WTC11 (cell line): ENCODE results near the gene KRTAP12-4. TPM values are rescaled to one million over a fixed set of nuclear protein-coding genes. Genes with fewer than 3 reads are reported as not detected.

ENCODE experiments used
- ATAC-seq: fragments of 200-7000 bp; cut with Tn5 transposase; 2 replicates; pipeline ENCODE4 v1.10.0; 2021; ENCODE audit warnings: mild to moderate bottlenecking, moderate library complexity
- CTCF ChIA-PET: fragments of 300-600 bp; sonication (Branson Sonifier 250); formaldehyde crosslinking; loops from one replicate; lab custom pipeline; 2021; ENCODE audit warnings: antibody characterized with exemption; lab: Charles Lee
- POLR2A ChIA-PET: fragments of 350-600 bp; sonication (Branson Sonifier 250); formaldehyde crosslinking; loops from one replicate; lab custom pipeline; 2021; ENCODE audit warnings: antibody characterized with exemption; lab: Charles Lee
- DNase-seq: peaks from one replicate; pipeline ENCODE4 v3.0.0; 2021; ENCODE audit warnings: low spot score
- H3K27ac Mint-ChIP-seq: 2 replicates; pipeline ENCODE4 v1.8.0; 2021; ENCODE audit warnings: mixed read lengths
- H3K27me3 Mint-ChIP-seq: 2 replicates; pipeline ENCODE4 v1.8.0; 2021; ENCODE audit warnings: low read depth, mild to moderate bottlenecking, moderate library complexity, mixed read lengths
- H3K36me3 Mint-ChIP-seq: 2 replicates; pipeline ENCODE4 v1.8.0; 2021; ENCODE audit warnings: mixed read lengths
- H3K4me1 Mint-ChIP-seq: 2 replicates; pipeline ENCODE4 v1.8.0; 2022; ENCODE audit warnings: mixed read lengths
- H3K4me3 Mint-ChIP-seq: 2 replicates; pipeline ENCODE4 v1.8.0; 2021; ENCODE audit warnings: mild to moderate bottlenecking, moderate library complexity, mixed read lengths
- H3K9me3 Mint-ChIP-seq: 2 replicates; pipeline ENCODE4 v1.8.0; 2021; ENCODE audit warnings: mixed read lengths
- ATF6 ChIP-seq: sonication (generic); formaldehyde crosslinking; IDR thresholded peaks from 2 replicates; pipeline ENCODE4 v1.8.1; 2023; ENCODE audit warnings: mild to moderate bottlenecking, missing genetic modification reagents
- ELF4 ChIP-seq: sonication (generic); formaldehyde crosslinking; IDR thresholded peaks from 2 replicates; pipeline ENCODE4 v1.8.1; 2022; ENCODE audit warnings: low read depth, mild to moderate bottlenecking, moderate library complexity, missing genetic modification reagents
- ETV6 ChIP-seq: sonication (generic); formaldehyde crosslinking; IDR thresholded peaks from 2 replicates; pipeline ENCODE4 v1.8.1; 2022; ENCODE audit warnings: mild to moderate bottlenecking, missing genetic modification reagents
- FOXP1 ChIP-seq: sonication (generic); formaldehyde crosslinking; IDR thresholded peaks from 2 replicates; pipeline ENCODE4 v1.8.0; 2022; ENCODE audit warnings: missing genetic modification reagents, mild to moderate bottlenecking, moderate library complexity, borderline replicate concordance
- GTF2I ChIP-seq: fragments of 250-450 bp; sonication (Bioruptor Pico); conservative IDR thresholded peaks from 2 replicates; pipeline ENCODE4 v1.4.0; 2021; ENCODE audit warnings: mild to moderate bottlenecking
- IRF2 ChIP-seq: sonication (generic); formaldehyde crosslinking; IDR thresholded peaks from 2 replicates; pipeline ENCODE4 v1.8.0; 2022; ENCODE audit warnings: low read depth, missing genetic modification reagents, borderline replicate concordance
- MXD4 ChIP-seq: fragments of 250-450 bp; sonication (Bioruptor Pico); IDR thresholded peaks from 2 replicates; pipeline ENCODE4 v1.8.0; 2021; ENCODE audit warnings: mild to moderate bottlenecking, moderate library complexity, borderline replicate concordance
- MYBL2 ChIP-seq: sonication (generic); formaldehyde crosslinking; IDR thresholded peaks from 2 replicates; pipeline ENCODE4 v1.8.1; 2023; ENCODE audit warnings: mild to moderate bottlenecking, moderate library complexity, missing genetic modification reagents
- NFYB ChIP-seq: sonication (generic); formaldehyde crosslinking; conservative IDR thresholded peaks from 2 replicates; pipeline ENCODE4 v1.8.0; 2022; ENCODE audit warnings: low read depth, missing genetic modification reagents
- RELA ChIP-seq: sonication (generic); formaldehyde crosslinking; IDR thresholded peaks from 2 replicates; pipeline ENCODE4 v1.8.1; 2022; ENCODE audit warnings: missing genetic modification reagents, mild to moderate bottlenecking, borderline replicate concordance
- SMAD3 ChIP-seq: sonication (generic); formaldehyde crosslinking; IDR thresholded peaks from 2 replicates; pipeline ENCODE4 v1.8.0; 2022; ENCODE audit warnings: missing genetic modification reagents, mild to moderate bottlenecking, borderline replicate concordance
- SOX15 ChIP-seq: fragments of 250-450 bp; sonication (Bioruptor Pico); IDR thresholded peaks from 2 replicates; pipeline ENCODE4 v1.9.0; 2021; ENCODE audit warnings: mild to moderate bottlenecking
- ZBTB21 ChIP-seq: sonication (generic); formaldehyde crosslinking; IDR thresholded peaks from 2 replicates; pipeline ENCODE4 v1.8.1; 2023; ENCODE audit warnings: mild to moderate bottlenecking, missing genetic modification reagents, borderline replicate concordance
- ZNF121 ChIP-seq: sonication (generic); formaldehyde crosslinking; IDR thresholded peaks from 2 replicates; pipeline ENCODE4 v1.8.0; 2023; ENCODE audit warnings: missing genetic modification reagents
- ZNF138 ChIP-seq: sonication (generic); formaldehyde crosslinking; conservative IDR thresholded peaks from 2 replicates; pipeline ENCODE4 v1.8.1; 2022; ENCODE audit warnings: mild to moderate bottlenecking, moderate library complexity, missing genetic modification reagents
- ZNF219 ChIP-seq: sonication (generic); formaldehyde crosslinking; IDR thresholded peaks from 2 replicates; pipeline ENCODE4 v1.8.0; 2023; ENCODE audit warnings: missing genetic modification reagents, mild to moderate bottlenecking, borderline replicate concordance
- ZNF232 ChIP-seq: sonication (generic); formaldehyde crosslinking; IDR thresholded peaks from 2 replicates; pipeline ENCODE4 v1.8.0; 2022; ENCODE audit warnings: mild to moderate bottlenecking, missing genetic modification reagents
- ZNF396 ChIP-seq: fragments of 250-450 bp; sonication (Bioruptor Pico); IDR thresholded peaks from 2 replicates; pipeline ENCODE4 v1.8.0; 2021; ENCODE audit warnings: mild to moderate bottlenecking, moderate library complexity, borderline replicate concordance
- ZNF416 ChIP-seq: fragments of 250-450 bp; sonication (Bioruptor Pico); IDR thresholded peaks from 2 replicates; pipeline ENCODE4 v1.9.0; 2021; ENCODE audit warnings: mild to moderate bottlenecking, inconsistent platforms
- ZNF671 ChIP-seq: fragments of 250-450 bp; sonication (Bioruptor Pico); IDR thresholded peaks from 2 replicates; pipeline ENCODE4 v1.8.0; 2021; ENCODE audit warnings: mild to moderate bottlenecking
- total RNA-seq: library from RNA; stranded (reverse); gene quantifications from 3 replicates; pipeline ENCODE4 v1.2.3, GENCODE V29; 2021
- TF ChIP-seq, protein P1 (sequence below): sonication (generic); formaldehyde crosslinking; conservative IDR thresholded peaks from 2 replicates; pipeline ENCODE4 v1.8.1; 2022; ENCODE audit warnings: mild to moderate bottlenecking, missing genetic modification reagents
- TF ChIP-seq, protein P2 (sequence below): sonication (generic); formaldehyde crosslinking; IDR thresholded peaks from 2 replicates; pipeline ENCODE4 v1.8.1; 2023; ENCODE audit warnings: mild to moderate bottlenecking, missing genetic modification reagents
- TF ChIP-seq, protein P3 (sequence below): sonication (generic); formaldehyde crosslinking; IDR thresholded peaks from 2 replicates; pipeline ENCODE4 v1.8.0; 2023; ENCODE audit warnings: missing genetic modification reagents

KRTAP12-4 gene
- total RNA-seq, 1 experiment from 2014 or later = not detected

- Mint-ChIP-seq H3K36me3 (peaks cover 6% of the 10 kb centered on the region; the same call in 1 of the 2 replicates), H3K4me3 (no peak overlapping the region), H3K27ac (no peak overlapping the region)
- no peak for ATAC-seq
- CTCF ChIA-PET = no interaction called here
- TF ChIP-seq SOX15 (CRISPR knock-in tag) = no peak
- TF ChIP-seq, protein P1, sequence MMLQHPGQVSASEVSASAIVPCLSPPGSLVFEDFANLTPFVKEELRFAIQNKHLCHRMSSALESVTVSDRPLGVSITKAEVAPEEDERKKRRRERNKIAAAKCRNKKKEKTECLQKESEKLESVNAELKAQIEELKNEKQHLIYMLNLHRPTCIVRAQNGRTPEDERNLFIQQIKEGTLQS = no peak
- TF ChIP-seq MYBL2 (CRISPR knock-in tag) = no peak
- no peak for TF ChIP-seq MXD4
- no peak for TF ChIP-seq ZNF396
- no peak for TF ChIP-seq ZNF121 (CRISPR knock-in tag)
- no peak for TF ChIP-seq ZNF416 (CRISPR knock-in tag)
- TF ChIP-seq, protein P2, sequence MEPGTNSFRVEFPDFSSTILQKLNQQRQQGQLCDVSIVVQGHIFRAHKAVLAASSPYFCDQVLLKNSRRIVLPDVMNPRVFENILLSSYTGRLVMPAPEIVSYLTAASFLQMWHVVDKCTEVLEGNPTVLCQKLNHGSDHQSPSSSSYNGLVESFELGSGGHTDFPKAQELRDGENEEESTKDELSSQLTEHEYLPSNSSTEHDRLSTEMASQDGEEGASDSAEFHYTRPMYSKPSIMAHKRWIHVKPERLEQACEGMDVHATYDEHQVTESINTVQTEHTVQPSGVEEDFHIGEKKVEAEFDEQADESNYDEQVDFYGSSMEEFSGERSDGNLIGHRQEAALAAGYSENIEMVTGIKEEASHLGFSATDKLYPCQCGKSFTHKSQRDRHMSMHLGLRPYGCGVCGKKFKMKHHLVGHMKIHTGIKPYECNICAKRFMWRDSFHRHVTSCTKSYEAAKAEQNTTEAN (CRISPR knock-in tag) = no peak
- TF ChIP-seq, all 79 proteins: peak for 0
- Mint-ChIP-seq H3K4me1 (peaks cover 10% of the 10 kb centered on the region), H3K9me3 (peaks cover 7% of the 10 kb centered on the region; the same call in 1 of the 2 replicates), H3K27me3 (peaks cover 6% of the 10 kb centered on the region)
- DNase-seq = no peak
- POLR2A ChIA-PET = no interaction called here
Measured at GRCh38 chr21:44650265-44650972, 4.0 kb downstream of the KRTAP12-4 start.

DNA sequence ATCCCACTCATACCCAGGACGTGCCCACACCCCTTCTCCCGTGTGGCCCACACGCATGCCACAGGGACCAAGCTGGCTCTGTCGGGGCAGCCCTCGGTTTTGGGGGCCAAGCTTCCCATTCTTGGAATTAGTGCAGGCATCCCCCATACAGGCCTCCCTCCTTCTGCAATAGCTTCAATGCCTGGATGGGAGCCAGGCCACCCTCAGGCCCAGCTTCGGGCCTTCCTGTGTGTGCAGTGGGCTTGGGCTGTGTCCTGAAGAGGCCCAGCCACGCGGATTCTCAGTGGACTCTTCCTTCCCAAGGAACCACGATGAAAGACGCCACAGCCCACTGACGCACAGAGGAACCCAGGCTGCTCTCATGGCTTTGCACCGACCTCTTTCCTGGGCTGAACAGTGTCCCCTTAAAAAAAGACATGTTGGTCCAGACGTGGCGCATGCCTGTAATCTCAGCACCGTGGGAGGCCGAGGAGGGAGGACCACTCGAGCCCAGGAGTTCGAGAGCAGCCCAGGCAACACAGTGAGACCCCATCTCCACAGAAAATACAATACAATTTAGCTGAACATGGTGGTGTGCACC, 4.8 kb downstream of the KRTAP12-4 start:
- CTCF ChIA-PET = interaction anchor here (1.0 to 1.3 kb wide), 2 partner anchors 100 to 139 kb away, joined by 4 to 6 read pairs; no protein-coding TSS in a partner anchor

DNA sequence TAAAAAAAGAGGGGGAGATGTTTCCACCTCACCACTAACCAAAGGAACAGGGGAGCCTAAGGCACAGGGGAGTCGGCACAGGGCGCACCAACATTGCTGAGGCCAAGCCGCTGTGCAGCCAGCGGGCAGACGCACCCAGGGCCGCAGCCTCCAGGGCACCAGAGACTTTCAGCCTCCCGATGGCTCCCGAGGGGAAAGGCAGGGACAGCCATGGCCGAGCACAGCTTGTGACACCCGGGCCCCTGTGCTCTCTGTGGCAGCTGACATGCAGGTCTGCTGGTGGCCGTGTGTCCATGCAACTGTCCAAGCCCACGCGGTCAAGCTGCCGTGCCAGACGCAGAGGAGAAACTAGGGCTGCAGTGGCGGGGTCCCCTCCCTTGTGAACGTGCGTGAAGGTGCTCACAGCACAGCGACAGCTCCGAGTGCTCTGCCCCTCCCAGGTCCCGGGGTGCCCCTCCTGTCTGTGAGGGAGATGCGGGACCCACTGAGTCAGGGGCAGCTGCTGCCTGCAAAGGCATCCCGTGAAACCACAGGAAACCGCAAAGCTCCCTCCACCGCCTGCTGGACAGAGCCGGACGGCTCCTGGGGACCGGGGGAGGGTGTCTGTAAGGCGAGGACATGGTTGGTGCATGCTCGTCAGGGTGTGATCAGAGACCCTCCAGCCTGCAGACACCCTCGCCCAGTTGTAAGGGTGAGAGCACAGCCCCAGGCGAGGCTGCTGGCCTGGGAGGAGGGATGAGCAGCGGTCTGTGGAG, 5.7 kb downstream of the KRTAP12-4 start:
- peaks cover 18% of the 10 kb centered on the region for H3K36me3 Mint-ChIP-seq
- H3K4me3 Mint-ChIP-seq = no peak overlapping the region
- DNase-seq = no peak
- ChIA-PET POLR2A (no interaction called here), CTCF (interaction anchor here (1.0 to 1.3 kb wide), 2 partner anchors 99 to 138 kb away, joined by 4 to 6 read pairs; no protein-coding TSS in a partner anchor)
- ATAC-seq = no peak
- H3K4me1 Mint-ChIP-seq = peaks cover 10% of the 10 kb centered on the region
- peaks cover 10% of the 10 kb centered on the region for H3K27me3 Mint-ChIP-seq
- no peak overlapping the region for H3K27ac Mint-ChIP-seq
- peaks cover 22% of the 10 kb centered on the region for H3K9me3 Mint-ChIP-seq
- TF ChIP-seq, protein P1 = no peak
- TF ChIP-seq, protein P2 (CRISPR knock-in tag) = no peak
- TF ChIP-seq ZNF671 (CRISPR knock-in tag) (no peak), ZNF232 (no peak), IRF2 (CRISPR knock-in tag) (no peak), ELF4 (CRISPR knock-in tag) (no peak), NFYB (CRISPR knock-in tag) (no peak), RELA (CRISPR knock-in tag) (no peak), ETV6 (CRISPR knock-in tag) (no peak), FOXP1 (no peak), MYBL2 (CRISPR knock-in tag) (no peak), ZNF138 (CRISPR knock-in tag) (no peak), ZNF416 (CRISPR knock-in tag) (no peak)
- TF ChIP-seq, protein P3, sequence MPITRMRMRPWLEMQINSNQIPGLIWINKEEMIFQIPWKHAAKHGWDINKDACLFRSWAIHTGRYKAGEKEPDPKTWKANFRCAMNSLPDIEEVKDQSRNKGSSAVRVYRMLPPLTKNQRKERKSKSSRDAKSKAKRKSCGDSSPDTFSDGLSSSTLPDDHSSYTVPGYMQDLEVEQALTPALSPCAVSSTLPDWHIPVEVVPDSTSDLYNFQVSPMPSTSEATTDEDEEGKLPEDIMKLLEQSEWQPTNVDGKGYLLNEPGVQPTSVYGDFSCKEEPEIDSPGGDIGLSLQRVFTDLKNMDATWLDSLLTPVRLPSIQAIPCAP (CRISPR knock-in tag) = no peak

More for the DNA sequence above, 4.8 kb downstream of the KRTAP12-4 start:
- H3K4me1 Mint-ChIP-seq = peaks cover 10% of the 10 kb centered on the region
- peaks cover 10% of the 10 kb centered on the region for H3K27me3 Mint-ChIP-seq
- TF ChIP-seq ZNF138 (CRISPR knock-in tag) = no peak
- no peak for TF ChIP-seq ZBTB21 (CRISPR knock-in tag)
- no peak for TF ChIP-seq SMAD3 (CRISPR knock-in tag)
- no peak for TF ChIP-seq ZNF671 (CRISPR knock-in tag)
- TF ChIP-seq ATF6 (CRISPR knock-in tag) = no peak
- TF ChIP-seq ZNF219 (CRISPR knock-in tag) = no peak
- no peak for TF ChIP-seq GTF2I (CRISPR knock-in tag)
- peaks cover 13% of the 10 kb centered on the region for H3K9me3 Mint-ChIP-seq
- no peak overlapping the region for H3K27ac Mint-ChIP-seq
- H3K36me3 Mint-ChIP-seq = peaks cover 11% of the 10 kb centered on the region
- ATAC-seq = no peak
- POLR2A ChIA-PET = no interaction called here
- no peak overlapping the region for H3K4me3 Mint-ChIP-seq
- DNase-seq = no peak
